HepG2 (cell line): ENCODE data around the gene ALDH3B1. TPM values are rescaled to one million over a fixed set of nuclear protein-coding genes. Genes with fewer than 3 reads are reported as not detected.

ENCODE experiments used
- ARHGAP35 ChIP-seq: sonication (generic); formaldehyde crosslinking; IDR thresholded peaks from 2 replicates; pipeline ENCODE4 v1.9.0; 2022; ENCODE audit warnings: mild to moderate bottlenecking, inconsistent platforms, moderate library complexity, missing genetic modification reagents, borderline replicate concordance
- ESRRA ChIP-seq: sonication (generic); formaldehyde crosslinking; IDR thresholded peaks from 2 replicates; pipeline ENCODE4 v1.5.1; 2020; ENCODE audit warnings: mild to moderate bottlenecking, low read depth, missing genetic modification reagents
- MED13 ChIP-seq: sonication (generic); formaldehyde crosslinking; IDR thresholded peaks from 2 replicates; pipeline ENCODE4 v1.5.0; 2020; ENCODE audit warnings: missing genetic modification reagents
- NONO ChIP-seq, 2 experiments: fragments of 450-650 bp in 1 of 2; sonication (generic) in 1 of 2; formaldehyde crosslinking in 1 of 2; IDR thresholded peaks in 1 of 2; conservative IDR thresholded peaks in 1 of 2; 2 replicates each; pipeline versions ENCODE4 v1.6.1 to v1.8.0; 2017 to 2022; ENCODE audit warnings: mild to moderate bottlenecking in 1 of 2, missing genetic modification reagents in 1 of 2, moderate library complexity in 1 of 2
- RFXAP ChIP-seq: sonication (generic); formaldehyde crosslinking; IDR thresholded peaks from 2 replicates; pipeline ENCODE4 v1.4.0; 2020; ENCODE audit warnings: missing genetic modification reagents, borderline replicate concordance
- ZFP41 ChIP-seq: sonication (generic); formaldehyde crosslinking; IDR thresholded peaks from 2 replicates; pipeline ENCODE4 v1.4.0; 2020; ENCODE audit warnings: mild to moderate bottlenecking, missing genetic modification reagents, borderline replicate concordance
- ZMYM4 ChIP-seq: sonication (generic); formaldehyde crosslinking; IDR thresholded peaks from 2 replicates; pipeline ENCODE4 v1.8.1; 2023; ENCODE audit warnings: mild to moderate bottlenecking, missing genetic modification reagents
- ZNF354B ChIP-seq: sonication (generic); formaldehyde crosslinking; IDR thresholded peaks from 2 replicates; pipeline ENCODE4 v1.8.0; 2022; ENCODE audit warnings: mild to moderate bottlenecking, missing genetic modification reagents
- ZNF567 ChIP-seq: sonication (generic); formaldehyde crosslinking; IDR thresholded peaks from 2 replicates; pipeline ENCODE4 v1.8.1; 2023; ENCODE audit warnings: mild to moderate bottlenecking, missing genetic modification reagents, borderline replicate concordance
- ZNF598 ChIP-seq: sonication (generic); formaldehyde crosslinking; IDR thresholded peaks from 2 replicates; pipeline ENCODE4 v1.5.1; 2020; ENCODE audit warnings: mild to moderate bottlenecking, missing genetic modification reagents, borderline replicate concordance
- ZNF777 ChIP-seq: sonication (generic); formaldehyde crosslinking; IDR thresholded peaks from 2 replicates; pipeline ENCODE4 v1.4.0; 2020; ENCODE audit warnings: missing genetic modification reagents
- polyA plus RNA-seq, 8 experiments: library from polyadenylated mRNA; depleted of rRNA in 3 of 8; stranded (reverse) in 7 of 8; unstranded in 1 of 8; fragments of >200 nt; fragmentation: Illumina TruSeq in 4 of 8; extraction: Trizol in 4 of 8; gene quantifications; 2 replicates each; pipeline versions ENCODE4 v1.2.1 to v1.2.3, GENCODE V29; 2011 to 2016; ENCODE audit warnings: low read depth in 4 of 8, missing spikeins in 1 of 8, mixed read lengths in 1 of 8; ENCODE audit not compliant: insufficient read depth in 1 of 8
- total RNA-seq, 5 experiments: library from RNA; depleted of rRNA; stranded (reverse); fragments of >200 nt; fragmentation: Illumina TruSeq; extraction: Trizol; gene quantifications; 2 replicates each; pipeline ENCODE4 v1.2.3, GENCODE V29; 2016; ENCODE audit warnings: low read depth in 1 of 5
- TF ChIP-seq, protein P1 (sequence below): sonication (generic); formaldehyde crosslinking; IDR thresholded peaks from 2 replicates; pipeline ENCODE4 v1.8.0; 2022; ENCODE audit warnings: low read depth, missing genetic modification reagents
- TF ChIP-seq, protein P2 (sequence below): sonication (generic); formaldehyde crosslinking; IDR thresholded peaks from 2 replicates; pipeline ENCODE4 v1.5.1; 2020; ENCODE audit warnings: missing genetic modification reagents, mild to moderate bottlenecking, borderline replicate concordance
- TF ChIP-seq, protein P3 (sequence below): IDR thresholded peaks from 2 replicates; pipeline ENCODE4 v1.6.1; 2012; ENCODE audit warnings: low read depth, low read length, improper control_type of control experiment
- TF ChIP-seq, protein P4 (sequence below): sonication (generic); formaldehyde crosslinking; IDR thresholded peaks from 2 replicates; pipeline ENCODE4 v1.4.0; 2020; ENCODE audit warnings: missing genetic modification reagents, borderline replicate concordance
- TF ChIP-seq, protein P5 (sequence below), 2 experiments: sonication (generic) in 1 of 2; formaldehyde crosslinking in 1 of 2; IDR thresholded peaks; 2 replicates each; pipeline versions ENCODE4 v1.4.0 to v1.6.1; 2016 to 2020; ENCODE audit warnings: borderline replicate concordance in 1 of 2, low read depth in 1 of 2, mild to moderate bottlenecking in 1 of 2, missing genetic modification reagents in 1 of 2

The ALDH3B1 gene
- total and polyA plus RNA-seq, 2 of the 13 experiments (the other 11 are each of a cell fraction or from before 2014, with no cell fraction given): 4.0 to 6.7 TPM

DNA sequence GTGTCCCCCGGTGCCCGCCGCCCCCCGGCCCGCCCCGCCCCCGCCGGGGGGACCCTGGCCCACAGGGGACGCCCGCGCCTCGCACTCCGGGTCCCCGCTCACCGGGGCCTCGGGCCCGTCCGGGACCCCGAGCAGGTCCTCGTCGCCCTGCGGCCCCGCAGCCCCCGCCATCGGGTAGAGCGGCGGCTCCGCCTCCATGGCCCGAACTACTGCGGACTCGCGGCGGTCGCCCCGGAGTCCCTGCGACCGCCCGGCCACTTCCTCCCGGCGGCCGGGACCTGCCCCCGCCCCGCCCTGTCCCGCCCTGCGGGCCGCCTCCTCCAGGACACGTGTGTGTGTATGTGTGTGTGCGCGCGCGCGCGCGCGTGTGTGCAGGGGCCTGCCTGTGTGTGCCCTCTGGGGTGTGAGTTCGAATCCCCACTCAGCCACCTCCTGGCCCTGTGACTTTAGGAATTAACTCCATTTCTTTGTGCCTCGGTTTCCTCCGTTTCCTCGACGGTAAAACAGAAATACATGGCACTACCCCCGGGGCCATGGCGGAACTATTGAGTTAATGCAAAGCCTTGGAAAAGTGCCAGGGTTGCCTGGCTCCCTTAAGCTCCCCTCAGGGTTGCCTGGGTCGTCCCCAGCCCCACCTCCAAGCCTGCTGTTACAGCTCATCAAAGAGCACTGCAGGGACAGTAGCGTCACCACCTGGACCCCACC is 6.1 kb upstream of the ALDH3B1 start, which contains the start of gene UNC93B1 (continued):
- TF ChIP-seq ZNF567 (CRISPR knock-in tag): no peak
- no peak; the same call in 1 of the 2 replicates for TF ChIP-seq ZNF598 (CRISPR knock-in tag)
- TF ChIP-seq, protein P1, sequence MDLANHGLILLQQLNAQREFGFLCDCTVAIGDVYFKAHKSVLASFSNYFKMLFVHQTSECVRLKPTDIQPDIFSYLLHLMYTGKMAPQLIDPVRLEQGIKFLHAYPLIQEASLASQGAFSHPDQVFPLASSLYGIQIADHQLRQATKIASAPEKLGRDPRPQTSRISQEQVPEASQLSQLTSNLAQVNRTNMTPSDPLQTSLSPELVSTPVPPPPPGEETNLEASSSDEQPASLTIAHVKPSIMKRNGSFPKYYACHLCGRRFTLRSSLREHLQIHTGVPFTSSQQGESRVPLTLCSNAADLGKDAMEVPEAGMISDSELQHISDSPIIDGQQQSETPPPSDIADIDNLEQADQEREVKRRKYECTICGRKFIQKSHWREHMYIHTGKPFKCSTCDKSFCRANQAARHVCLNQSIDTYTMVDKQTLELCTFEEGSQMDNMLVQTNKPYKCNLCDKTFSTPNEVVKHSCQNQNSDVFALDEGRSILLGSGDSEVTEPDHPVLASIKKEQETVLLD (CRISPR knock-in tag): no peak
- TF ChIP-seq, protein P2, sequence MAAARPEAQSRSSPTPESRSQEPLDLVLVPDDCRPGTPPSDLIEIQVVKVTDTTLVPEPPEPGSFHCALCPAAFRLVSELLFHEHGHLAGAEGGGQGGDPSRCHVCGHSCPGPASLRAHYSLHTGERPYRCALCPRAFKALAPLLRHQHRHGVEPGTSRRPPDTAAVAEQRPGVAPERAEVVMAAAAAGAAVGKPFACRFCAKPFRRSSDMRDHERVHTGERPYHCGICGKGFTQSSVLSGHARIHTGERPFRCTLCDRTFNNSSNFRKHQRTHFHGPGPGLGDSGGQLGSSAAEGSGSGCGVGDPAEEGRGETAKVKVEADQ (CRISPR knock-in tag): peak; percentile 54; the same call in 1 of the 2 replicates
- no peak for TF ChIP-seq ESRRA
- no peak for TF ChIP-seq ARHGAP35
- TF ChIP-seq, protein P3, sequence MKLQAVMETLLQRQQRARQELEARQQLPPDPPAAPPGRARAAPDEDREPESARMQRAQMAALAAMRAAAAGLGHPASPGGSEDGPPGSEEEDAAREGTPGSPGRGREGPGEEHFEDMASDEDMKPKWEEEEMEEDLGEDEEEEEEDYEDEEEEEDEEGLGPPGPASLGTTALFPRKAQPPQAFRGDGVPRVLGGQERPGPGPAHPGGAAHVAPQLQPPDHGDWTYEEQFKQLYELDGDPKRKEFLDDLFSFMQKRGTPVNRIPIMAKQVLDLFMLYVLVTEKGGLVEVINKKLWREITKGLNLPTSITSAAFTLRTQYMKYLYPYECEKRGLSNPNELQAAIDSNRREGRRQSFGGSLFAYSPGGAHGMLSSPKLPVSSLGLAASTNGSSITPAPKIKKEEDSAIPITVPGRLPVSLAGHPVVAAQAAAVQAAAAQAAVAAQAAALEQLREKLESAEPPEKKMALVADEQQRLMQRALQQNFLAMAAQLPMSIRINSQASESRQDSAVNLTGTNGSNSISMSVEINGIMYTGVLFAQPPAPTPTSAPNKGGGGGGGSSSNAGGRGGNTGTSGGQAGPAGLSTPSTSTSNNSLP: no peak
- TF ChIP-seq, protein P4, sequence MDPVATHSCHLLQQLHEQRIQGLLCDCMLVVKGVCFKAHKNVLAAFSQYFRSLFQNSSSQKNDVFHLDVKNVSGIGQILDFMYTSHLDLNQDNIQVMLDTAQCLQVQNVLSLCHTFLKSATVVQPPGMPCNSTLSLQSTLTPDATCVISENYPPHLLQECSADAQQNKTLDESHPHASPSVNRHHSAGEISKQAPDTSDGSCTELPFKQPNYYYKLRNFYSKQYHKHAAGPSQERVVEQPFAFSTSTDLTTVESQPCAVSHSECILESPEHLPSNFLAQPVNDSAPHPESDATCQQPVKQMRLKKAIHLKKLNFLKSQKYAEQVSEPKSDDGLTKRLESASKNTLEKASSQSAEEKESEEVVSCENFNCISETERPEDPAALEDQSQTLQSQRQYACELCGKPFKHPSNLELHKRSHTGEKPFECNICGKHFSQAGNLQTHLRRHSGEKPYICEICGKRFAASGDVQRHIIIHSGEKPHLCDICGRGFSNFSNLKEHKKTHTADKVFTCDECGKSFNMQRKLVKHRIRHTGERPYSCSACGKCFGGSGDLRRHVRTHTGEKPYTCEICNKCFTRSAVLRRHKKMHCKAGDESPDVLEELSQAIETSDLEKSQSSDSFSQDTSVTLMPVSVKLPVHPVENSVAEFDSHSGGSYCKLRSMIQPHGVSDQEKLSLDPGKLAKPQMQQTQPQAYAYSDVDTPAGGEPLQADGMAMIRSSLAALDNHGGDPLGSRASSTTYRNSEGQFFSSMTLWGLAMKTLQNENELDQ: no peak
- no peak for TF ChIP-seq NONO (IDR thresholded peaks at IDR 0.05)
- TF ChIP-seq NONO (CRISPR knock-in tag; conservative IDR thresholded peaks at IDR 0.05): 0 out of 2 replicates have a peak, but pooled peaks have one; percentile 40
- no peak for TF ChIP-seq ZNF777 (CRISPR knock-in tag)
- no peak for TF ChIP-seq RFXAP (CRISPR knock-in tag)
- TF ChIP-seq MED13 (CRISPR knock-in tag): 0 out of 2 replicates have a peak, but pooled peaks have one; percentile 25
- no peak for TF ChIP-seq ZNF354B
- TF ChIP-seq ZMYM4 (CRISPR knock-in tag): peak; percentile 61; the same call in 1 of the 2 replicates
- TF ChIP-seq ZFP41 (CRISPR knock-in tag): no peak
- TF ChIP-seq, protein P5, sequence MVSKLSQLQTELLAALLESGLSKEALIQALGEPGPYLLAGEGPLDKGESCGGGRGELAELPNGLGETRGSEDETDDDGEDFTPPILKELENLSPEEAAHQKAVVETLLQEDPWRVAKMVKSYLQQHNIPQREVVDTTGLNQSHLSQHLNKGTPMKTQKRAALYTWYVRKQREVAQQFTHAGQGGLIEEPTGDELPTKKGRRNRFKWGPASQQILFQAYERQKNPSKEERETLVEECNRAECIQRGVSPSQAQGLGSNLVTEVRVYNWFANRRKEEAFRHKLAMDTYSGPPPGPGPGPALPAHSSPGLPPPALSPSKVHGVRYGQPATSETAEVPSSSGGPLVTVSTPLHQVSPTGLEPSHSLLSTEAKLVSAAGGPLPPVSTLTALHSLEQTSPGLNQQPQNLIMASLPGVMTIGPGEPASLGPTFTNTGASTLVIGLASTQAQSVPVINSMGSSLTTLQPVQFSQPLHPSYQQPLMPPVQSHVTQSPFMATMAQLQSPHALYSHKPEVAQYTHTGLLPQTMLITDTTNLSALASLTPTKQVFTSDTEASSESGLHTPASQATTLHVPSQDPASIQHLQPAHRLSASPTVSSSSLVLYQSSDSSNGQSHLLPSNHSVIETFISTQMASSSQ (IDR thresholded peaks at IDR 0.05; ENCODE audit: low read depth): no peak
- TF ChIP-seq, protein P5 (CRISPR knock-in tag; IDR thresholded peaks at IDR 0.05; ENCODE audit: borderline replicate concordance): peak; percentile 18; the same call in 1 of the 2 replicates
